Upper lobe of left lung (tissue), 4 donors: ENCODE data around the gene COL4A6.

Experiments used
- EP300 ChIP-seq, 4 donors: sonication (generic); formaldehyde crosslinking; IDR thresholded peaks; one replicate each; pipeline ENCODE4 v1.5.1; 2017; ENCODE audit warnings: antibody characterized with exemption in 4 of 4, control low read depth in 2 of 4
- POLR2A ChIP-seq, 4 donors: fragments of 450-650 bp; IDR thresholded peaks; one replicate each; pipeline ENCODE4 v1.5.1; 2016 to 2017; ENCODE audit warnings: antibody characterized with exemption in 4 of 4, mild to moderate bottlenecking in 2 of 4
- POLR2AphosphoS5 ChIP-seq, 2 donors: sonication (generic); formaldehyde crosslinking; IDR thresholded peaks; one replicate each; pipeline ENCODE4 v1.5.1; 2017; ENCODE audit warnings: antibody characterized with exemption in 2 of 2
- TF ChIP-seq, protein P1 (sequence below), 6 experiments: fragments of 450-650 bp in 4 of 6; fragments of 200-600 bp in 2 of 6; sonication (generic) in 2 of 6; IDR thresholded peaks; one replicate each; pipeline ENCODE4 v1.5.1; 2016 to 2019; ENCODE audit warnings: antibody characterized with exemption in 6 of 6

DNA sequence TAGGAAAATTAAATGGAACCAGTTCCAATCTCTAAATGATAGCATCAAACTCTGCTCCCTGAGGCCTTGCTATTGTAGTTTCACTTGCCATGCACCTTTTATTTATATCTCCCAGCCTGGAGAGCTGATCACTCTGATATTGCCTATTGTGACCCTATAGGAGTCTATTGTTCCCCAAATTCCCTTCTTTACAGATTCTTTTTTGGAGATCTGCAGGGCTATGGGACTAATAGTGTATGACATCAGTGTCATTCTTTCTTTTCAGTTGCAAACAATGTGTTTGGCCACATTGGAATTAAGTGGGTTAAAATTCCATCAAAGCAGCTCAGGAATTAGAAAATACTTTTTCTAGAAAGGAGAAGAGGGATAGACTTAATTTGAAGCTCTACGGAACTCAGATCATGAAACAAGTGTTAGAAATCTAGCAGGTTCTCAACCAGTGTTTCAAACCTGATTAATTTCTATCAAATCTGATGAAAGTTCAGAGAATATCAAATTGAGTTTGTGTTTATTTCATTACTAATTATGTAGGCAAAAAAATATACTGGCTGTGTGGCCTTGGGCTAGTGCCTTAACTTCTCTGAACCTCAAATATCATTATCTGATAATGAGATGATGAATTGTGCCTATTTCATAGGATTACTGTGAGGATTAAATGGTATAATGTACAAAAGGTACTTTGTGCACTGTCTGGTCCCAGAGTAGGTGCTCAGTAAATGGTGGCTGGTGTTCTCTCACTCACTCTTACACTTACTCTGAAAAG is 71.4 kb downstream of the COL4A6 start:
- TF ChIP-seq, protein P1, sequence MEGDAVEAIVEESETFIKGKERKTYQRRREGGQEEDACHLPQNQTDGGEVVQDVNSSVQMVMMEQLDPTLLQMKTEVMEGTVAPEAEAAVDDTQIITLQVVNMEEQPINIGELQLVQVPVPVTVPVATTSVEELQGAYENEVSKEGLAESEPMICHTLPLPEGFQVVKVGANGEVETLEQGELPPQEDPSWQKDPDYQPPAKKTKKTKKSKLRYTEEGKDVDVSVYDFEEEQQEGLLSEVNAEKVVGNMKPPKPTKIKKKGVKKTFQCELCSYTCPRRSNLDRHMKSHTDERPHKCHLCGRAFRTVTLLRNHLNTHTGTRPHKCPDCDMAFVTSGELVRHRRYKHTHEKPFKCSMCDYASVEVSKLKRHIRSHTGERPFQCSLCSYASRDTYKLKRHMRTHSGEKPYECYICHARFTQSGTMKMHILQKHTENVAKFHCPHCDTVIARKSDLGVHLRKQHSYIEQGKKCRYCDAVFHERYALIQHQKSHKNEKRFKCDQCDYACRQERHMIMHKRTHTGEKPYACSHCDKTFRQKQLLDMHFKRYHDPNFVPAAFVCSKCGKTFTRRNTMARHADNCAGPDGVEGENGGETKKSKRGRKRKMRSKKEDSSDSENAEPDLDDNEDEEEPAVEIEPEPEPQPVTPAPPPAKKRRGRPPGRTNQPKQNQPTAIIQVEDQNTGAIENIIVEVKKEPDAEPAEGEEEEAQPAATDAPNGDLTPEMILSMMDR (IDR thresholded peaks at IDR 0.05), result no peak
- TF ChIP-seq POLR2A (IDR thresholded peaks at IDR 0.05) (no peak), POLR2AphosphoS5 (IDR thresholded peaks at IDR 0.05) (no peak), EP300 (IDR thresholded peaks at IDR 0.05) (no peak)
